Mammary epithelial cell (primary cell): ENCODE results near the gene MUS81.

Experiments used
- EZH2 ChIP-seq: IDR thresholded peaks from 2 replicates; pipeline ENCODE4 v1.6.1; 2012; ENCODE audit warnings: low read length, inconsistent platforms, borderline replicate concordance
- TF ChIP-seq, protein P1 (sequence below), 2 donors: IDR thresholded peaks in 1 of 2; conservative IDR thresholded peaks in 1 of 2; 2 replicates each; pipeline ENCODE4 v1.5.1; 2011 to 2012; ENCODE audit warnings: inconsistent platforms in 2 of 2, low read length in 2 of 2, mild to moderate bottlenecking in 2 of 2, control low read depth in 1 of 2, low read depth in 1 of 2; ENCODE audit not compliant: insufficient read depth in 1 of 2; ENCODE audit errors: extremely low read depth in 1 of 2

- TF ChIP-seq, protein P1, sequence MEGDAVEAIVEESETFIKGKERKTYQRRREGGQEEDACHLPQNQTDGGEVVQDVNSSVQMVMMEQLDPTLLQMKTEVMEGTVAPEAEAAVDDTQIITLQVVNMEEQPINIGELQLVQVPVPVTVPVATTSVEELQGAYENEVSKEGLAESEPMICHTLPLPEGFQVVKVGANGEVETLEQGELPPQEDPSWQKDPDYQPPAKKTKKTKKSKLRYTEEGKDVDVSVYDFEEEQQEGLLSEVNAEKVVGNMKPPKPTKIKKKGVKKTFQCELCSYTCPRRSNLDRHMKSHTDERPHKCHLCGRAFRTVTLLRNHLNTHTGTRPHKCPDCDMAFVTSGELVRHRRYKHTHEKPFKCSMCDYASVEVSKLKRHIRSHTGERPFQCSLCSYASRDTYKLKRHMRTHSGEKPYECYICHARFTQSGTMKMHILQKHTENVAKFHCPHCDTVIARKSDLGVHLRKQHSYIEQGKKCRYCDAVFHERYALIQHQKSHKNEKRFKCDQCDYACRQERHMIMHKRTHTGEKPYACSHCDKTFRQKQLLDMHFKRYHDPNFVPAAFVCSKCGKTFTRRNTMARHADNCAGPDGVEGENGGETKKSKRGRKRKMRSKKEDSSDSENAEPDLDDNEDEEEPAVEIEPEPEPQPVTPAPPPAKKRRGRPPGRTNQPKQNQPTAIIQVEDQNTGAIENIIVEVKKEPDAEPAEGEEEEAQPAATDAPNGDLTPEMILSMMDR (conservative IDR thresholded peaks at IDR 0.05 in 1 of 2, IDR thresholded peaks at IDR 0.05 in 1 of 2; ENCODE audit: extremely low read depth in 1 of 2, insufficient read depth in 1 of 2, low read depth in 1 of 2, low read length in 2 of 2), result no peak
- no peak for TF ChIP-seq EZH2
These were observed 3.3 kb upstream of the MUS81 start for GRCh38 chr11:65856689-65857499.
